Measurements from ENCODE around the gene FOXO6.
A peak's percentile ranks its signal among the peaks of the same experiment; 100 is the strongest.

Gene FOXO6

GRCh38 chr1:41357451-41358101, 3.7 kb upstream of the FOXO6 start:
- no peak for TF ChIP-seq CTCF (IDR thresholded peaks at IDR 0.05; ENCODE audit: low read depth, low read length, missing control alignments)
- DNase-seq (ENCODE audit: low read depth) = no peak
- no peak overlapping the region for H3K4me3 ChIP-seq (ENCODE audit: low read depth, low read length)

GRCh38 chr1:41358131-41359021, 2.9 kb upstream of the FOXO6 start:
- TF ChIP-seq CTCF (IDR thresholded peaks at IDR 0.05; ENCODE audit: low read depth, low read length, missing control alignments) = no peak
- no peak overlapping the region for H3K4me3 ChIP-seq (ENCODE audit: low read depth, low read length)
- DNase-seq (ENCODE audit: low read depth) = no peak

DNA sequence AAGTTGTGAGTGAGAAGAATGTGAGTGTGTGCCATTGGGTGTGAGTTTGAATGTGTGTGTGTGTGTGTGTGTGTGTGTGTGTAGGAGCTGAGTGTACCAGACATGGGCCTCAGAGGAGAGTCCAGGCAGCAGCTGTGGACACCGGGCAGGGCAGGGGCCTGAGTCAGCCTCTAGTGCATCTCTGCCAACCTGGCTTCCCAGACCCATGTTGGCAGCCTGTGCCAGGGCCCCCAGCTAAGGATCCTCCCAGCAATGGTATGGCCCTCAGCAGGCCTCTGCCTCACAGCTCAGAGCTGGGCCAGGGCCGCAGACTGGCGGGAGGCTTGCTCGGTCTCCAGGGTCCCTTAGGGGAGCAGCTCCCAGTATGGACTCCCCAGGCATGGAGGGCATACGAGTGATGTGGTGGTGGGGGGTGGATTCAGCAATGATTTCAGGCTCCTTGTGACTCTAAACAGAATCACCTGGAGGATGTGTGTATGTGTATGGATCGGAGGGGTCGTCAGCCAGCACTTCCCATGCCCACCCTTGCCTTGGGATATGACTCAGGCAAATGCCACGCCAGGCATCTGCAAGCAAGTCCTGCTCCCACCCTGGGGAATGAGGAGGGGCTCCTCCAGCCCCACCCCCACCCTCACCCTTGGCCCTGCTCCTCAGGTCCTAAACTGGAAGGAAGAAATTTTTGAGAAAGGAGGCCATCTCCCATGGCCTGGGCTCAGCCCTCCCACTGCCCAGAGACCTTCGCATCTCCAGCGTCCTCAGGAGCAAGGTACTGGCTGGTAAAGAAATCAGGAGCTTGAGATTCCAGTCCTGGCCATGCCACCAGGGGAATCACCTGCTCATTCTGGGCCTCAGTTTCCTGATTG, 1.8 kb upstream of the FOXO6 start:
- H3K4me3 ChIP-seq (ENCODE audit: low read depth, low read length) = no peak overlapping the region
- no peak for TF ChIP-seq CTCF (IDR thresholded peaks at IDR 0.05; ENCODE audit: low read depth, low read length, missing control alignments)
- no peak for DNase-seq (ENCODE audit: low read depth)

DNA sequence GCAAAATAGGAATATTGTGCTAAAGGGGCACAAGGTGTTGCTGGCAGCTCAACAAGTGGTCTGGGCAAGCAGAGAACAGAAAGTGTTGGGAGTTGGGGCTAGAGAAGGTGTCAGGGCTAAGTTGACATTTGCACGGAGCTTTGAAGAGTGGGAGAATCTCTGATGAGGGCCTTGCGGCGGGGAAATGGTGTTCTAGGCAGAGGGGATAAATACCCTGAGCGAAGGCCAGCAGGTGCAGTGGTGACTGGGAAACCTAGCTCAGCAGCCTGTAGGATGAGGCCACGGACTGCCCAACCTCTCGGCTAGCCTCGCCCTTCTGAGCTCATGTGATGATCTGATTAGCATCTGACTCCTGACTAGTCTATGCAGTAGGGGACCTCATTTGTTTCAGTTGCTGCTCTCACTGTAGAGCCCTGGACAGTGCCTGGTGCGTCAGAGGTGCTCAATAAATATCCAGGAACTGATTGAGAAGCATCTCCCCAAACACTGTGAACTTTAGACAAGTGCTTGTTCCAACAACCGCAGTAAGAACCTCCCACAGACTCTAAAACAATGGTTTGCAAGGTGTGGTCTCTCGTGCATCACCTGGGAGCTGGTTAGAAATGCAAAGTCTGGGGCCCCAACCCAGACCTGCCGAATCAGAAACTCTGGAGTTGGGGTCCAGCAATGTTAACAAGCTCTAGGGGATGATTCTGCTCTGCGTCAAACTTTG, 1.0 kb upstream of the FOXO6 start:
- DNase-seq (ENCODE audit: low read depth) = no peak
- TF ChIP-seq CTCF (IDR thresholded peaks at IDR 0.05; ENCODE audit: low read depth, low read length, missing control alignments) = no peak
- H3K4me3 ChIP-seq (ENCODE audit: low read depth, low read length) = peak overlapping the region; percentile 55; the same call in 1 of the 2 replicates

DNA sequence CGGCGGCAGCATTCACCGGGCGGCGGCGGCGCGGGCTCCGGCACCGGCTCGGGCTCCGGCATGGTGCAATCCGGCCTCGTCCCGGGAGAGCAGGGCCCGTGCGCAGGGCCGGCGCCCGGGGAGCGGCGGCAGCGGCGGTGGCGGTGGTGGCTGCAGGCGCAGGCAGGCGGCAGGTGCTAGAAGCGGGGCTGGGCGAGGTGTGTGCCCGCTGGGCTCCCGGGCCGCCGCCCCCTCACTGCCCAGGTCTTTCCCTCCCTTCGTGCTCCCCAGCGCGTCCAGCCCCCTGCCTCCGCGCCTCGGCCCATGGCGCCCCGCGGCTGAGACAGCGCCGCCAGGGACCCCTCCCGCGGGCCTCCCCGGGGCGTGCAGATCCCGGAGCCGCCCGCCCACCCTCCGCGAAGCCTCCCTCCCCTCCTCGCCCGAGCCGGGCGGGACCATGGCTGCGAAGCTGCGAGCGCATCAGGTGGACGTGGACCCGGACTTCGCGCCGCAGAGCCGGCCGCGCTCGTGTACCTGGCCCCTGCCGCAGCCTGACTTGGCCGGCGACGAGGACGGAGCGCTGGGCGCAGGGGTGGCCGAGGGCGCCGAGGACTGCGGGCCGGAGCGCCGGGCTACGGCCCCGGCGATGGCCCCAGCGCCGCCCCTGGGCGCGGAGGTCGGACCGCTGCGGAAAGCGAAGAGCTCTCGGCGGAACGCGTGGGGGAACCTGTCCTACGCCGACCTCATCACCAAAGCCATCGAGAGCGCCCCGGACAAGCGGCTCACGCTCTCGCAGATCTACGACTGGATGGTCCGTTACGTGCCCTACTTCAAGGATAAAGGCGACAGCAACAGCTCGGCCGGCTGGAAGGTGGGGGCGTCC, 492 bp downstream of the FOXO6 start:
- no peak for DNase-seq (ENCODE audit: low read depth)
- no peak for TF ChIP-seq CTCF (IDR thresholded peaks at IDR 0.05; ENCODE audit: low read depth, low read length, missing control alignments)

More for the DNA sequence above, 492 bp downstream of the FOXO6 start:
- H3K4me3 ChIP-seq (ENCODE audit: low read depth, low read length) = peak overlapping the region; percentile 39; the same call in 1 of the 2 replicates

Measured in GM12864 (cell line).